Esophagus squamous epithelium (tissue), 5 donors: ENCODE measurements around the gene SLC39A10. TPM values are rescaled to one million over a fixed set of nuclear protein-coding genes. Genes with fewer than 3 reads are reported as not detected.

ENCODE experiments used
- DNase-seq: peaks from one replicate; lab custom pipeline; 2025; lab: John Stamatoyannopoulos, UW
- H3K27ac ChIP-seq, 4 donors: fragments of 200-600 bp; sonication (generic); one replicate each; pipeline ENCODE4 v1.5.1; 2016 to 2019; ENCODE audit warnings: mild to moderate bottlenecking in 1 of 4
- H3K27me3 ChIP-seq, 4 donors: fragments of 200-600 bp; sonication (generic); 1 replicate in 3 of 4; 2 replicates in 1 of 4; pipeline versions ENCODE4 v1.5.1 to v1.6.0; 2017 to 2021; ENCODE audit warnings: antibody characterized with exemption in 1 of 4
- H3K36me3 ChIP-seq, 3 donors: fragments of 200-600 bp; sonication (generic); one replicate each; pipeline ENCODE4 v1.5.1; 2016 to 2019
- H3K4me1 ChIP-seq, 3 donors: fragments of 200-600 bp; sonication (generic); one replicate each; pipeline ENCODE4 v1.5.1; 2017 to 2019
- H3K4me3 ChIP-seq, 4 donors: fragments of 200-600 bp; sonication (generic); 1 replicate in 3 of 4; 2 replicates in 1 of 4; pipeline ENCODE4 v1.5.1; 2016 to 2019; ENCODE audit warnings: mild to moderate bottlenecking in 2 of 4, moderate library complexity in 1 of 4
- H3K9me3 ChIP-seq, 3 donors: fragments of 200-600 bp; sonication (generic); one replicate each; pipeline ENCODE4 v1.5.1; 2016 to 2019
- CTCF ChIP-seq, 6 experiments: fragments of 450-650 bp in 4 of 6; fragments of 200-600 bp in 2 of 6; sonication (generic) in 2 of 6; IDR thresholded peaks; one replicate each; pipeline ENCODE4 v1.5.1; 2016 to 2019; ENCODE audit warnings: antibody characterized with exemption in 6 of 6, mild to moderate bottlenecking in 4 of 6, moderate library complexity in 4 of 6
- POLR2A ChIP-seq, 4 donors: fragments of 450-650 bp; IDR thresholded peaks; one replicate each; pipeline ENCODE4 v1.6.1; 2017; ENCODE audit warnings: antibody characterized with exemption in 4 of 4, mild to moderate bottlenecking in 4 of 4, moderate library complexity in 3 of 4
- WGBS, 2 donors: methylation state at CpG; one replicate each; pipeline ENCODE4 v1.1.5; 2018; 5-methylcytosine and 5-hydroxymethylcytosine counted together
- intact Hi-C: fragments of 100-400 bp; cut with DNase I; formaldehyde crosslinking; loops from one replicate; pipeline ENCODE4 v1.15.0; 2022
- total RNA-seq, 4 donors: library from RNA; depleted of rRNA; stranded (reverse); fragments of >200 nt; gene quantifications; one replicate each; pipeline ENCODE4 v1.1.0, GENCODE V29; 2016
- donor health status: DM: yes; HTN: yes; CAD: no.

SLC39A10 gene
- total RNA-seq, 4 donors from 2014 or later = 2.0 to 15.3 (median 9.3) TPM

- H3K36me3 ChIP-seq = no peaks in the 10 kb centered on the region
- no peak overlapping the region for H3K27ac ChIP-seq
- H3K4me1 ChIP-seq = no peaks in the 10 kb centered on the region
- no peak for DNase-seq
- TF ChIP-seq CTCF (IDR thresholded peaks at IDR 0.05) (no peak), POLR2A (IDR thresholded peaks at IDR 0.05) (no peak)
- H3K4me3 ChIP-seq = no peak overlapping the region
- peaks cover 0 to 10% (median 0%) of the 10 kb centered on the region in 4 donors for H3K27me3 ChIP-seq
- H3K9me3 ChIP-seq = no peaks in the 10 kb centered on the region
- intact Hi-C loops = no loop called here
- 59 to 71% methylated on average over 6 of the region's 6 CpGs for WGBS, 2 donors
Observed at GRCh38 chr2:195649629-195650190, 7.3 kb upstream of the SLC39A10 start.

GRCh38 chr2:195651046-195651445 lies 6.0 kb upstream of the SLC39A10 start:
- intact Hi-C loops = no loop called here
- WGBS, 2 donors = 68 to 83% methylated on average over 4 of the region's 4 CpGs
- H3K27me3 ChIP-seq = peaks cover 0 to 7% (median 0%) of the 10 kb centered on the region in 4 donors

DNA sequence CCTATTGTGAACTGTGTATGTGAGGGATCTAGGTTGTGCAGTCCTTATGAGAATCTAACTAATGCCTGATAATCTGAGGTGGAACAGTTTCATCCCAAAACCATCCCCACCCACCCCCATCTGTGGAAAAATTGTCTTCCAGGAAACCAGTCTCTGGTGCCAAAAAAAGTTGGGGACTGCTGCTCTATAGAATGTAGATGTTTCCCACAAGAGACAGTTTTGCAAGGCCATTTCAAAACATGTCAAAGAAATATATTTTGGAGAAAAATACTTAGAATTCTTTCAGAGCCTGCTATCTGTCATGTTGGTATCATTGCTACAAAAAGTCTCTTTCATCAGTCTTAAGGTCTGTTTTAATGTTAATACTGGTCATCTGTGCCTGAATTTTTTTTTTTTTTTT lies 4.1 kb upstream of the SLC39A10 start:
- Histone ChIP-seq H3K9me3 (no peaks in the 10 kb centered on the region), H3K4me3 (no peak overlapping the region), H3K36me3 (no peaks in the 10 kb centered on the region), H3K27ac (no peak overlapping the region), H3K27me3 (no peaks in the 10 kb centered on the region), H3K4me1 (peaks cover 0 to 10% (median 3%) of the 10 kb centered on the region in 3 donors)
- DNase-seq = no peak
- TF ChIP-seq POLR2A (IDR thresholded peaks at IDR 0.05) (no peak), CTCF (IDR thresholded peaks at IDR 0.05) (no peak)
- intact Hi-C loops = no loop called here

More at GRCh38 chr2:195651046-195651445, 6.0 kb upstream of the SLC39A10 start:
- Histone ChIP-seq H3K4me1 (peaks cover 0 to 3% (median under 1%) of the 10 kb centered on the region in 3 donors), H3K9me3 (no peaks in the 10 kb centered on the region), H3K27ac (no peak overlapping the region), H3K4me3 (no peak overlapping the region), H3K36me3 (no peaks in the 10 kb centered on the region)
- TF ChIP-seq POLR2A (IDR thresholded peaks at IDR 0.05) (no peak), CTCF (IDR thresholded peaks at IDR 0.05) (no peak)
- no peak for DNase-seq

DNA sequence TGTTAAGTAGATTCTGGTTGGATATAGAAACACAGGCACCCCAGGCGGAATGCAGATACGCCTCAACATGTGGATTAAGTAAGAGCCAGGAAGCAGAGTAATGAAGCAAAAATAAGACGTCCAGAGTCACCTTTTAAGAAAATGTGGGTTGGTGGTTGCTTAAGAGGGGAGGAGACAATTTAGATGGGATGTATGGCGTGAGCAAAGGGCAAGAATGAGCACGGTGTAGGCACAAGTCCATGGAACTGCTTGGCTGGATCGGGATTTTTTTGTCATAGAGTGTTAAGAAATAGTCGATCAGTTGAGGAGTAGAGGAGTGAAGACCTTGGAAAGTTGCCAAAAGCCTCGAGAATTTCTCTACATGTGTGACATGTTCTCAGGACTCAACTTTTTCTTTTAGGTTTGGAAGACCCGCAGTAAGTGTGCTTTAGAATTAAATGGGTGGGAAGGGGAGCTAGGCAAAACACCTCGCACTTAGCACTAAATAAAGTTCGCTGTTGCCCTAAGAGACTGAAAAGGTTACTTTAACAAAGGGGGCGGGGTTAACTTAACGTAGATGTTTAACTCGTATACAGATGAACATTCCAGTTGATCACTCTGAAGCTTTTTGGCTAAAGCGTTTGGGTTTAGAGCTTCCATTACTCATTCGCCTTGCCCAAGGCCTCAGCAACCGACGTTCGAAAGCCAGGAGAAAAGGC lies 716 bp upstream of the SLC39A10 start:
- Histone ChIP-seq H3K36me3 (no peaks in the 10 kb centered on the region), H3K4me3 (peak overlapping the region; percentile 70 to 95 (median 88)), H3K27ac (peak overlapping the region; percentile 84 to 99 (median 97)), H3K9me3 (no peaks in the 10 kb centered on the region), H3K27me3 (no peaks in the 10 kb centered on the region), H3K4me1 (peaks cover 0 to 37% (median 17%) of the 10 kb centered on the region in 3 donors)
- TF ChIP-seq CTCF (IDR thresholded peaks at IDR 0.05) (no peak), POLR2A (IDR thresholded peaks at IDR 0.05) (no peak)
- intact Hi-C loops = no loop called here
- 16 to 21% methylated on average over 18 to 19 of the region's 19 CpGs for WGBS, 2 donors
- no peak for DNase-seq
